GM12878 (cell line): Measurements from ENCODE around the gene ELK4. TPM values are rescaled to one million over a fixed set of nuclear protein-coding genes. Genes with fewer than 3 reads are reported as not detected.

ENCODE experiments used
- ATAC-seq: fragments of 200-7000 bp; cut with Tn5 transposase; 3 replicates; pipeline ENCODE4 v1.9.1; 2020; ENCODE audit warnings: mild to moderate bottlenecking, moderate library complexity
- BruUV-seq: library from RNA; stranded (reverse); fragments of 400-500 nt; replicated peaks from 2 replicates; lab custom pipeline; 2021; lab: Mats Ljungman, UMichigan
- CTCF ChIA-PET: fragments of 300-600 bp; sonication (Branson Sonifier 250); formaldehyde crosslinking; extraction: SDS; loops from one replicate; lab custom pipeline; 2021; ENCODE audit warnings: inconsistent platforms; lab: Yijun Ruan, JAX
- POLR2A ChIA-PET: fragments of 350-600 bp; formaldehyde crosslinking; extraction: SDS; loops from one replicate; lab custom pipeline; 2021; ENCODE audit warnings: inconsistent platforms; lab: Charles Lee
- RAD21 ChIA-PET: fragments of 300-600 bp; sonication (Branson Sonifier 250); formaldehyde crosslinking; loops from one replicate; lab custom pipeline; 2023; ENCODE audit warnings: antibody characterized with exemption; ENCODE audit not compliant: unreplicated experiment; lab: Charles Lee
- SMC1A ChIA-PET: fragments of 300-600 bp; sonication (Branson Sonifier 250); formaldehyde crosslinking; loops from one replicate; lab custom pipeline; 2023; ENCODE audit not compliant: unreplicated experiment, uncharacterized antibody; lab: Charles Lee
- DNase-seq: peaks from one replicate; pipeline ENCODE4 v3.0.0-alpha.2; 2011; ENCODE audit warnings: low read depth, low spot score
- FAIRE-seq: peaks from 3 replicates; lab custom pipeline; 2011; peaks lifted over from hg19 to GRCh38; lab: Jason Lieb, UNC
- H2AFZ ChIP-seq: 2 replicates; pipeline ENCODE4 v1.6.0; 2011; ENCODE audit warnings: low read depth, low read length, control low read depth; ENCODE audit not compliant: control insufficient read depth
- H3K27ac ChIP-seq: 2 replicates; pipeline ENCODE4 v1.5.1; 2011; ENCODE audit warnings: control low read depth; ENCODE audit not compliant: control insufficient read depth, insufficient read depth
- H3K27me3 ChIP-seq, 2 experiments: replicated peaks in 1 of 2; 2 replicates each; pipeline versions ENCODE4 v1.6.0 to v1.6.1; 2011; ENCODE audit warnings: low read length in 1 of 2; ENCODE audit not compliant: control insufficient read depth in 2 of 2, insufficient read depth in 2 of 2
- H3K36me3 ChIP-seq, 2 experiments: 2 replicates each; pipeline ENCODE4 v1.5.1; 2011; ENCODE audit warnings: low read length in 1 of 2; ENCODE audit not compliant: control insufficient read depth in 2 of 2, insufficient read depth in 2 of 2
- H3K4me1 ChIP-seq: 2 replicates; pipeline ENCODE4 v1.6.1; 2011; ENCODE audit warnings: mild to moderate bottlenecking, low read length, moderate library complexity, mixed read lengths; ENCODE audit not compliant: control insufficient read depth, insufficient read depth
- H3K4me2 ChIP-seq: 2 replicates; pipeline ENCODE4 v1.6.0; 2011; ENCODE audit warnings: control low read depth; ENCODE audit not compliant: control insufficient read depth, insufficient read depth
- H3K4me3 ChIP-seq: fragments of 200-600 bp; sonication (generic); 2 replicates; pipeline ENCODE4 v1.5.1; 2016
- H3K79me2 ChIP-seq: 2 replicates; pipeline ENCODE4 v1.6.0; 2011; ENCODE audit warnings: low read length; ENCODE audit not compliant: control insufficient read depth, insufficient read depth
- H3K9ac ChIP-seq: 2 replicates; pipeline ENCODE4 v1.8.0; 2011; ENCODE audit warnings: low read length, control low read depth, mixed read lengths; ENCODE audit not compliant: control insufficient read depth, insufficient read depth
- H3K9me3 ChIP-seq: replicated peaks from 3 replicates; pipeline ENCODE4 v1.5.1; 2011; ENCODE audit warnings: mild to moderate bottlenecking, low read length; ENCODE audit not compliant: control insufficient read depth, insufficient read depth
- H4K20me1 ChIP-seq: 2 replicates; pipeline ENCODE4 v1.6.0; 2011; ENCODE audit not compliant: control insufficient read depth, insufficient read depth
- BHLHE40 ChIP-seq, 2 experiments: fragments of 450-650 bp in 1 of 2; IDR thresholded peaks; 2 replicates each; pipeline ENCODE4 v1.6.1; 2011 to 2017; ENCODE audit warnings: low read depth in 2 of 2, borderline replicate concordance in 1 of 2, improper control_type of control experiment in 1 of 2, low read length in 1 of 2, mild to moderate bottlenecking in 1 of 2
- CHD4 ChIP-seq: fragments of 200-600 bp; sonication (generic); IDR thresholded peaks from 2 replicates; pipeline ENCODE4 v1.6.1; 2016; ENCODE audit warnings: mild to moderate bottlenecking
- DPF2 ChIP-seq: fragments of 450-650 bp; IDR thresholded peaks from 2 replicates; pipeline ENCODE4 v1.6.1; 2017; ENCODE audit warnings: mild to moderate bottlenecking
- EZH2 ChIP-seq: IDR thresholded peaks from 2 replicates; pipeline ENCODE4 v1.6.1; 2012; ENCODE audit warnings: low read depth, mild to moderate bottlenecking, control low read depth, inconsistent platforms, low read length, borderline replicate concordance; ENCODE audit not compliant: control insufficient read depth
- HDAC6 ChIP-seq: fragments of 200-600 bp; sonication (generic); IDR thresholded peaks from one replicate; pipeline ENCODE4 v1.8.0; 2017; ENCODE audit warnings: antibody characterized with exemption; ENCODE audit not compliant: unreplicated experiment
- JUNB ChIP-seq: IDR thresholded peaks from 2 replicates; pipeline ENCODE4 v1.6.1; 2016; ENCODE audit warnings: antibody characterized with exemption, mild to moderate bottlenecking
- KDM1A ChIP-seq: fragments of 200-600 bp; sonication (generic); IDR thresholded peaks from 2 replicates; pipeline ENCODE4 v1.6.1; 2016; ENCODE audit warnings: borderline replicate concordance
- LARP7 ChIP-seq: fragments of 450-650 bp; IDR thresholded peaks from 2 replicates; pipeline ENCODE4 v1.6.1; 2017; ENCODE audit warnings: mild to moderate bottlenecking
- NFXL1 ChIP-seq: fragments of 450-650 bp; IDR thresholded peaks from 2 replicates; pipeline ENCODE4 v1.6.1; 2017; ENCODE audit warnings: antibody characterized with exemption, mild to moderate bottlenecking, borderline replicate concordance
- POLR2AphosphoS5 ChIP-seq: IDR thresholded peaks from 2 replicates; pipeline ENCODE4 v1.6.1; 2011; ENCODE audit warnings: mild to moderate bottlenecking, low read length, inconsistent platforms
- RAD51 ChIP-seq: fragments of 450-650 bp; IDR thresholded peaks from 2 replicates; pipeline ENCODE4 v1.6.1; 2016; ENCODE audit warnings: moderate library complexity, mild to moderate bottlenecking, inconsistent platforms
- STAT3 ChIP-seq: IDR thresholded peaks from 2 replicates; pipeline ENCODE4 v1.6.1; 2011; ENCODE audit warnings: low read depth, low read length, improper control_type of control experiment
- USF1 ChIP-seq: IDR thresholded peaks from 2 replicates; pipeline ENCODE4 v1.6.1; 2011; ENCODE audit warnings: borderline replicate concordance, low read depth, mild to moderate bottlenecking, moderate library complexity, mixed read lengths, low read length; ENCODE audit not compliant: insufficient read depth; ENCODE audit errors: extremely low read length
- ZNF217 ChIP-seq: fragments of 450-650 bp; IDR thresholded peaks from 2 replicates; pipeline ENCODE4 v1.6.1; 2017; ENCODE audit warnings: antibody characterized with exemption, mild to moderate bottlenecking
- WGBS: methylation state at CpG from one replicate; pipeline ENCODE4 v1.1.6; 2016; ENCODE audit warnings: low lambda C conversion rate; ENCODE audit not compliant: insufficient replicate concordance, insufficient coverage; ENCODE audit errors: missing lambda C conversion rate; 5-methylcytosine and 5-hydroxymethylcytosine counted together
- in situ Hi-C: fragments of 300-500 bp; cut with MboI; formaldehyde crosslinking; loops from 9 replicates; pipeline ENCODE4 v1.14.3; 2018; ENCODE audit warnings: mixed read lengths
- intact Hi-C: fragments of 100-400 bp; cut with micrococcal nuclease; formaldehyde crosslinking; loops from one replicate; pipeline ENCODE4 v1.14.2; 2022; ENCODE audit not compliant: unreplicated experiment
- polyA plus RNA-seq, 11 experiments: library from polyadenylated mRNA; depleted of rRNA in 4 of 11; unstranded in 6 of 11; stranded (reverse) in 5 of 11; fragments of >200 nt; fragmentation: Nextera tagmentation in 4 of 11; fragmentation: Illumina TruSeq in 1 of 11; extraction: Ambion mirVana in 4 of 11; extraction: Trizol in 1 of 11; gene quantifications; 1 replicate in 1 of 11; 2 replicates in 10 of 11; pipeline versions ENCODE4 v1.2.1 to v1.2.3, GENCODE V29; 2011 to 2016; ENCODE audit warnings: inconsistent platforms in 2 of 11, missing spikeins in 2 of 11, low read depth in 1 of 11
- total RNA-seq, 4 experiments: library from RNA; depleted of rRNA in 3 of 4; stranded (reverse); fragments of >200 nt in 3 of 4; fragmentation: Illumina TruSeq in 1 of 4; extraction: Trizol in 1 of 4; gene quantifications; 2 replicates each; pipeline versions ENCODE4 v1.2.1 to v1.2.3, GENCODE V29; 2013 to 2021
- TF ChIP-seq, protein P1 (sequence below): fragments of 450-650 bp; IDR thresholded peaks from 2 replicates; pipeline ENCODE4 v1.6.1; 2017; ENCODE audit warnings: mild to moderate bottlenecking, moderate library complexity
- TF ChIP-seq, protein P2 (sequence below): fragments of 450-650 bp; IDR thresholded peaks from 2 replicates; pipeline ENCODE4 v1.6.1; 2016; ENCODE audit warnings: mild to moderate bottlenecking

The ELK4 gene
- total and polyA plus RNA-seq, 10 of the 15 experiments (the other 5 are each of a cell fraction or from before 2014, with no cell fraction given) = 5.2 to 71.5 (median 18.5) TPM

DNA sequence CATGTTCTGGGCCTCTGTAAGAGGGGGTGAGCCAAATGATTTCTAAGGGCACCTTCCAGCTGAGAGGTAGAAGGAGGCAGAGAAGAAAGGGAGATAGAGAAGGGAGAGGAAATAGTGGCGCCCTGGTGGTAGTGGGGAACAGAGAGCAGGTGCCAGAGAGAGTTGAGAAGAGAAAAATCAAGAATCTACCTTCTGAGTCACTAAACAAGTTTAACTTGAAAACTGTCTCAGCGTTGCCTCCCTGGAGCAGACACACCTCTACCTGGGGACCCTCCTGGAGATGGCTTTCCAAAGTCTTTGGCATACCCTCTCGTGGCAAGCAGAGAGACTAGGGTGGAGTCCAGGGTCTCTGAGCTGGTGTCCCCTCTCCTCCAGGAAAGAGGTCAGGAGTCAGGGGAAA is 49.6 kb upstream of the ELK4 start (continued):
- no peak for TF ChIP-seq CHD4
- TF ChIP-seq JUNB = no peak
- TF ChIP-seq, all 136 proteins: peak for 0

DNA sequence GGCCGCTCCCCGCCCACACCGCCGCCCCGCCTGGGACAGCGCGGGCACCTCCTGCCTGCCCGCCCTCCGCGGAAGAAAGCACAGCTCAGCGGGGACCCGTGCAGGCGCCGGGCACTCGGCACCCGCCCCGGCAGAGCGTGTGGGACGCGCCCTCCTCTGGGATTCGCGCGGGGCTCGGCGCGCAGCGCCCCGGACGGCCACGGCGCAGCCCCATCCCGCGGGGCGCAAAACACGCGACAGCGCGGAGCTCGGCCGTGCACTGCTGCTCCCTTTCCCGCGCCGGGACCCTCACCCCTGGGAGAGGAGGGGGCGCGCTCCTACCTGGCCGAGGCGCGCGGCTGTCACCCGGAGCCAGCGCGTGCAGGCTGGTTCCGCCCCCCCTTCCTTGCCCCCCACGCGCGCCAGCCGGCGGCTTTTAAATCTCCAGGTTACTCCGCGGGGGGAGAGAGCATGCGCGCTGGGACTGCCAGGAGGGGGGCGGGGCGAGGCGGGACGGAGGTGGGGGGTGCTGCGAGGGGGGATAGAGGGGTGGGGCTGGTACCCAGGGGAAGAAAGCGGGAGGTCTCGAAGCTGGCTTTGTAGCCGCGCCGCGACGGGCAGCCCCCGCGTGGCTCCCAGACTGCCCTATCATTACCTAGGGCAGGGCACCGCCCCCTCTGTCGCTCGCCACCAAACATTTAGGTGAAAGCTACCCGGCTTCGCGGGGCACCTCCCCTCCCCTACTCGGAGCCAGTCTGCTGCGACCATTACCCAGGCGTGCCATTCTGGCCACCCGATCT is 48.5 kb upstream of the ELK4 start, which contains the start of gene SLC45A3:
Gene SLC45A3, minus strand, starts transcription at position 437 of the 779 bp plus-strand sequence. CDS start 15,853 bp downstream, outside the sequence.
- peak within 1 kb of the TSS; percentile 77 for H3K4me3 ChIP-seq
- no peaks in the 10 kb centered on the region for H3K79me2 ChIP-seq
- ChIA-PET CTCF (interaction anchor here (1.0 to 31.9 kb wide), 5 partner anchors 9 to 91 kb away, joined by 4 to 1339 read pairs (median 28); no protein-coding TSS in a partner anchor), SMC1A (interaction anchor here (0.8 to 7.2 kb wide), 5 partner anchors 8 to 31 kb away, joined by 3 to 62 read pairs (median 26); no protein-coding TSS in a partner anchor), POLR2A (interaction anchor here (1.0 to 5.0 kb wide), 3 partner anchors 11 to 69 kb away, joined by 4 to 24 read pairs (median 21); no protein-coding TSS in a partner anchor), RAD21 (interaction anchor here (1.4 to 6.7 kb wide), 4 partner anchors 11 to 30 kb away, joined by 3 to 36 read pairs (median 14); no protein-coding TSS in a partner anchor)
- peak within 1 kb of the TSS; percentile 39; the same call in 1 of the 2 replicates for H3K9ac ChIP-seq
- no peak for DNase-seq
- WGBS = under 1% methylated on average over 48 of the region's 86 CpGs
- H3K36me3 ChIP-seq = no peaks in the 10 kb centered on the region
- H3K4me1 ChIP-seq = peaks cover 9% of the 10 kb centered on the region
- ATAC-seq = peak; percentile 85
- no peak within 1 kb of the TSS for H3K27ac ChIP-seq
- in situ Hi-C loops (no loop called here), intact Hi-C loops (no loop called here)
- no peaks in the 10 kb centered on the region for H3K9me3 ChIP-seq
- peaks cover 3% of the 10 kb centered on the region; the same call in 1 of the 2 replicates for H4K20me1 ChIP-seq
- no peak for FAIRE-seq
- no TSS peak for BruUV-seq
- peak within 1 kb of the TSS; percentile 65 for H2AFZ ChIP-seq
- H3K4me2 ChIP-seq = peak within 1 kb of the TSS; percentile 90
- H3K27me3 ChIP-seq = peaks cover 0 to 4% of the 10 kb centered on the region in 2 experiments; a peak in 1 of 4 replicates
- TF ChIP-seq HDAC6 (peak; percentile 47), BHLHE40 (IDR thresholded peaks at IDR 0.05; ENCODE audit: borderline replicate concordance in 1 of 2, low read depth in 2 of 2, low read length in 1 of 2) (peak in 1 of 2 experiments; percentile 66; a peak in 2 of 4 replicates), STAT3 (no peak), DPF2 (peak; percentile 67), ZNF217 (peak; percentile 66; the same call in 1 of the 2 replicates), EZH2 (no peak), RAD51 (no peak), LARP7 (peak; percentile 86), KDM1A (no peak), POLR2AphosphoS5 (no peak), NFXL1 (no peak), USF1 (no peak)
- TF ChIP-seq, protein P1, sequence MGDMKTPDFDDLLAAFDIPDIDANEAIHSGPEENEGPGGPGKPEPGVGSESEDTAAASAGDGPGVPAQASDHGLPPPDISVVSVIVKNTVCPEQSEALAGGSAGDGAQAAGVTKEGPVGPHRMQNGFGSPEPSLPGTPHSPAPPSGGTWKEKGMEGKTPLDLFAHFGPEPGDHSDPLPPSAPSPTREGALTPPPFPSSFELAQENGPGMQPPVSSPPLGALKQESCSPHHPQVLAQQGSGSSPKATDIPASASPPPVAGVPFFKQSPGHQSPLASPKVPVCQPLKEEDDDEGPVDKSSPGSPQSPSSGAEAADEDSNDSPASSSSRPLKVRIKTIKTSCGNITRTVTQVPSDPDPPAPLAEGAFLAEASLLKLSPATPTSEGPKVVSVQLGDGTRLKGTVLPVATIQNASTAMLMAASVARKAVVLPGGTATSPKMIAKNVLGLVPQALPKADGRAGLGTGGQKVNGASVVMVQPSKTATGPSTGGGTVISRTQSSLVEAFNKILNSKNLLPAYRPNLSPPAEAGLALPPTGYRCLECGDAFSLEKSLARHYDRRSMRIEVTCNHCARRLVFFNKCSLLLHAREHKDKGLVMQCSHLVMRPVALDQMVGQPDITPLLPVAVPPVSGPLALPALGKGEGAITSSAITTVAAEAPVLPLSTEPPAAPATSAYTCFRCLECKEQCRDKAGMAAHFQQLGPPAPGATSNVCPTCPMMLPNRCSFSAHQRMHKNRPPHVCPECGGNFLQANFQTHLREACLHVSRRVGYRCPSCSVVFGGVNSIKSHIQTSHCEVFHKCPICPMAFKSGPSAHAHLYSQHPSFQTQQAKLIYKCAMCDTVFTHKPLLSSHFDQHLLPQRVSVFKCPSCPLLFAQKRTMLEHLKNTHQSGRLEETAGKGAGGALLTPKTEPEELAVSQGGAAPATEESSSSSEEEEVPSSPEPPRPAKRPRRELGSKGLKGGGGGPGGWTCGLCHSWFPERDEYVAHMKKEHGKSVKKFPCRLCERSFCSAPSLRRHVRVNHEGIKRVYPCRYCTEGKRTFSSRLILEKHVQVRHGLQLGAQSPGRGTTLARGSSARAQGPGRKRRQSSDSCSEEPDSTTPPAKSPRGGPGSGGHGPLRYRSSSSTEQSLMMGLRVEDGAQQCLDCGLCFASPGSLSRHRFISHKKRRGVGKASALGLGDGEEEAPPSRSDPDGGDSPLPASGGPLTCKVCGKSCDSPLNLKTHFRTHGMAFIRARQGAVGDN = 0 out of 2 replicates have a peak, but pooled peaks have one; percentile 44
- TF ChIP-seq, protein P2, sequence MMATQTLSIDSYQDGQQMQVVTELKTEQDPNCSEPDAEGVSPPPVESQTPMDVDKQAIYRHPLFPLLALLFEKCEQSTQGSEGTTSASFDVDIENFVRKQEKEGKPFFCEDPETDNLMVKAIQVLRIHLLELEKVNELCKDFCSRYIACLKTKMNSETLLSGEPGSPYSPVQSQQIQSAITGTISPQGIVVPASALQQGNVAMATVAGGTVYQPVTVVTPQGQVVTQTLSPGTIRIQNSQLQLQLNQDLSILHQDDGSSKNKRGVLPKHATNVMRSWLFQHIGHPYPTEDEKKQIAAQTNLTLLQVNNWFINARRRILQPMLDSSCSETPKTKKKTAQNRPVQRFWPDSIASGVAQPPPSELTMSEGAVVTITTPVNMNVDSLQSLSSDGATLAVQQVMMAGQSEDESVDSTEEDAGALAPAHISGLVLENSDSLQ = no peak
